ENCODE results near the gene KLHL26.

Gene KLHL26

DNA sequence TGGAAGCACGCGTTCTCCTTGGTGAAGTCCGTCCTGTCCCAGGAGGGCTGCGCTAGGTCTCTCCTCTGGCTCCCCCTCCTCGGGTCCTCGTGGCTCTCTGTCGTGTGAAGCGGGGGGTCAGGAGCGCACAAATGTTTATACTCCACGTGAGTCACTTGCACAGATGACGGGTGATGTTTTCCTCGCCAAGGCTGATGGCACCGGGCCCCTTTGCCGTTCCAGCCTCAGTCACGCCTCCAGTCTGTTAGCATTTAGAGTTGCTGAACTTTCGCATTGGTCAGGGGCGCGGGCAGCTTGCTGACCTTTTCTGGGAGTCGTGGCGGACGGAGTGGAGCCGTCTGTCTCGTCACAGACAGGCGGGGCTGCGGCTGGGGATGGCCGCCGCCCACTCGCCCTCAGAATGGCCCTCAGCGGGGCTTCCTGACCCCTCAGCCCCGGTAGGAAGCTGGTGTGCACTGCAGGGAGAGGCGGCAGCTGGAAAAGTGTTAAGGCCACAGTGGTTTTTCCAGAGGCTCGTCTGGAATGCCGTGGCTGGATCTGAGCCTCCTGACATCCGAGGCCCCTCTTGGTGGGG lies 13.7 kb downstream of the KLHL26 start:
- TF ChIP-seq, protein P1, sequence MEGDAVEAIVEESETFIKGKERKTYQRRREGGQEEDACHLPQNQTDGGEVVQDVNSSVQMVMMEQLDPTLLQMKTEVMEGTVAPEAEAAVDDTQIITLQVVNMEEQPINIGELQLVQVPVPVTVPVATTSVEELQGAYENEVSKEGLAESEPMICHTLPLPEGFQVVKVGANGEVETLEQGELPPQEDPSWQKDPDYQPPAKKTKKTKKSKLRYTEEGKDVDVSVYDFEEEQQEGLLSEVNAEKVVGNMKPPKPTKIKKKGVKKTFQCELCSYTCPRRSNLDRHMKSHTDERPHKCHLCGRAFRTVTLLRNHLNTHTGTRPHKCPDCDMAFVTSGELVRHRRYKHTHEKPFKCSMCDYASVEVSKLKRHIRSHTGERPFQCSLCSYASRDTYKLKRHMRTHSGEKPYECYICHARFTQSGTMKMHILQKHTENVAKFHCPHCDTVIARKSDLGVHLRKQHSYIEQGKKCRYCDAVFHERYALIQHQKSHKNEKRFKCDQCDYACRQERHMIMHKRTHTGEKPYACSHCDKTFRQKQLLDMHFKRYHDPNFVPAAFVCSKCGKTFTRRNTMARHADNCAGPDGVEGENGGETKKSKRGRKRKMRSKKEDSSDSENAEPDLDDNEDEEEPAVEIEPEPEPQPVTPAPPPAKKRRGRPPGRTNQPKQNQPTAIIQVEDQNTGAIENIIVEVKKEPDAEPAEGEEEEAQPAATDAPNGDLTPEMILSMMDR (IDR thresholded peaks at IDR 0.05; ENCODE audit: low read depth, low read length, missing control alignments): no peak
- no peak for DNase-seq (ENCODE audit: low read depth)
- H3K4me3 ChIP-seq (ENCODE audit: low read depth, low read length): no peak overlapping the region

DNA sequence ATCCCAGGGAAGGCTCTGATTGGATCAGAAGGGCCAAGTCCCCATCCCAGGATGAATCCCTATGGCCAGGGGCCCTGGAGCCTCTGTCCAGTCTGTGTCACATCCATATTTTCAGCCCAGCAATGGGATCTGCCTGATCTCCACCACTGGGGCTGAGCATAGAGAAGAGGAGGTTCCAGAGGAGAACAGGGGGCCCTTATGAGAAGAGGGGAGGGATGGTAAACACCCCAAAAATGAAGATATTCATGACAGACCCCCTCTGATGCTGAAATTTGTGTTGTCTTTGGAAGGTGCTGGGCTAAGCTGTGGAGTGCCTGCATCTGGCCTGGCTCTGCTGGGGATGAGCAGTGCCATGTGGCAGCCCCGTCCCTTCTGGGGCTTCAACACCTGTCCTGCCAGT lies 14.5 kb downstream of the KLHL26 start:
- TF ChIP-seq, protein P1 (IDR thresholded peaks at IDR 0.05; ENCODE audit: low read depth, low read length, missing control alignments): no peak
- no peak for DNase-seq (ENCODE audit: low read depth)
- H3K4me3 ChIP-seq (ENCODE audit: low read depth, low read length): no peak overlapping the region

DNA sequence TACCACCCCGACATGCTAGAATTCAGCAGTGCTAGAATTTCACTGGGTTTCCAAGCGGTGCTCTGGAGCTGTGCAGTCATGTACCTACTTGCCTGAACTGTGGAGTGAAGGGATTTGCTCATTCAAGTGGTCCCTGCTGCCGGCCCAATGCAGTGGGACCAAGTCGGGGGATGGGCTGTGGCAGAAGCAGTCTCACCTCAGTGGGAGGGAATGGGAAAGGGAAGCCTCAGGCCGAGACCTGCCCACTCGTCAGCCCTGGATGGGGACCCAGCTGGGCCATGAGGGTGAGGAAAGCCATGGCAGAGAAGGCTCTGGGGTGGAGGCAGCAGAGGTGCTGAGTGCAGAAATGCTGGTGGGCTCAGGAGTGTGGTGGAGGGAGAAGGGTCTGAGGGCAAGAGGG lies 14.9 kb downstream of the KLHL26 start:
- TF ChIP-seq, protein P1 (IDR thresholded peaks at IDR 0.05; ENCODE audit: low read depth, low read length, missing control alignments): no peak
- no peak overlapping the region for H3K4me3 ChIP-seq (ENCODE audit: low read depth, low read length)
- no peak for DNase-seq (ENCODE audit: low read depth)

DNA sequence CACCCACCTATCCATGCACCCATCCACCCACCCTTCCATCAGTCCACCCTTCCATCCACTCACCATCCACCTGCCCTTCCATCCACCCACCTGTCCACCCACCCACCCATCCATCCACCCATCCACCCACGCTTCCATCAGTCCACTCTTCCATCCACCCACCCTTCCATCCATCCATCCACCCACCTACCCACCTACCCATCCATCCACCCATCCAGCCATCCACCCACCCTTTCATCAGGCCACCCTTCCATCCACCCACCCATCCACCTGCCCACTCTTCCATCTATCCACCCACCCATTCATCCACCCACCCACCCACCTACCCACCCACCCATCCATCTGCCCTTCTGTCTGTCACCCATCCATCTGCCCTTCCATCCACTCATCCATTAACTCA lies 17.0 kb downstream of the KLHL26 start:
- DNase-seq (ENCODE audit: low read depth): no peak
- H3K4me3 ChIP-seq (ENCODE audit: low read depth, low read length): no peak overlapping the region
- TF ChIP-seq, protein P1 (IDR thresholded peaks at IDR 0.05; ENCODE audit: low read depth, low read length, missing control alignments): no peak

DNA sequence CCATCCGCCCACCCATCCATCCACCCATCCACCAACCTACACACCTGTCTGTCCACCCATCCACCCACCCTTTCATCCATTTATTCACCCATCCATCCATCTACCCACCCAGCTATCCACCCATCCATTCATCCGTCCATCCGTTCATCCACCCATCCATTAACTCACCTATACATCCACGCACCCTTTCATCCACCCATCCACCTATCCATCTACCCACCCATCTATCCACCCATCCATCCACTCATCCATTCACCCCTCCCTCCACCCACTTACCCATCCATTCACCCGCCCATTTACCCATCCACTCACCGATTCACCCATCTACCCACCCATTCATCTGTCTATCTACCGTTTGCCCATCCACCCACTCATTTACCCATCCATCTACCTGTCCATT lies 17.6 kb downstream of the KLHL26 start:
- TF ChIP-seq, protein P1 (IDR thresholded peaks at IDR 0.05; ENCODE audit: low read depth, low read length, missing control alignments): no peak
- no peak overlapping the region for H3K4me3 ChIP-seq (ENCODE audit: low read depth, low read length)
- no peak for DNase-seq (ENCODE audit: low read depth)

DNA sequence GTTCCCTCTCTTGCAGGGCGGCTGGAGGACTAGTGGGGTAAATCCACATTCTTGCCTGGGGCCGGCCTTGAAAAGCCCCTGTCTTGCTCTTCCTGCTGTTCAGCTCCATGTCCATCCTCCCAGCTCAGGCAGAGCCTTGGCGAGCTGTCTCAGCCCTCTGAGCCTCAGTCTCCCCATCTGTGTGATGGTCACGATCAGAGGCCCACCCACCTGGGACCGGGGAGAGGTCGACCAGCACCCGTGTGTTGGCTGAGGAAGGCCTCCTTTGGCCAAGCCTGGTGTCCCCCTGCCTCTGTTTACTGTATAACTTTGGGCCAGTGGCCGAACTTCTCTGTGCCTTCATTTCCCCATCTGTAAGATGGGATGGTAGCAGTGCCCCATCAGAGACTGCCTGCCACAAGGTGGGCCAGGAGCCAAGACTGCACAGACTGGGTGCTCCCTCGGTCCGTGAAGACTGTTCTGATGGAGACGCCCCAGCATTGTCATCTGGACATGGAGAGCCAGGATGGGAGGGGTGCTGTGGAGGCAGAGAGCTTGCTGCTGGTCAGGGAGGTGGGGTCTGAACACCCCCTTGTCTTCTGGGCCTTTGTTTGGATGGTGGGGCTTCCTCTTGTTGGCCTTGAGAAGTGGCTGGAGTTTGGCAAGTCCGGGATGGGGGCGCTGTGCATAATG lies 18.5 kb downstream of the KLHL26 start:
- TF ChIP-seq, protein P1 (IDR thresholded peaks at IDR 0.05; ENCODE audit: low read depth, low read length, missing control alignments): no peak
- H3K4me3 ChIP-seq (ENCODE audit: low read depth, low read length): no peak overlapping the region
- DNase-seq (ENCODE audit: low read depth): no peak

Data from GM12864 (cell line).